ENCODE measurements around the gene SEPTIN5. TPM values are rescaled to one million over a fixed set of nuclear protein-coding genes. Genes with fewer than 3 reads are reported as not detected.

SEPTIN5 gene
- total RNA-seq, 1 experiment from 2014 or later, result 50.4 TPM

- Histone ChIP-seq H3K4me1 (ENCODE audit: insufficient read depth, low read length, poor library complexity, severe bottlenecking) (peaks cover 14% of the 10 kb centered on the region), H3K4me3 (ENCODE audit: low read depth, low read length, poor library complexity, severe bottlenecking) (no peak overlapping the region), H3K27ac (ENCODE audit: low read depth, low read length, poor library complexity, severe bottlenecking) (no peak overlapping the region), H3K27me3 (replicated peaks; ENCODE audit: insufficient read depth, low read depth, low read length, poor library complexity) (peaks cover 49% of the 10 kb centered on the region), H3K9me3 (ENCODE audit: low read depth, low read length, poor library complexity, severe bottlenecking) (no peaks in the 10 kb centered on the region), H3K36me3 (ENCODE audit: insufficient read depth, low read length, poor library complexity, severe bottlenecking) (no peaks in the 10 kb centered on the region)
- TF ChIP-seq EZH2 (IDR thresholded peaks at IDR 0.05; ENCODE audit: borderline replicate concordance, low read depth, low read length, poor library complexity, severe bottlenecking), result no peak
- TF ChIP-seq CTCF (conservative IDR thresholded peaks at IDR 0.05; ENCODE audit: low read depth, low read length), result no peak
- BruUV-seq (replicated peaks), result no TSS peak
- ChIA-PET CTCF (no interaction called here), POLR2A (ENCODE audit: low non-redundant PET) (no interaction called here)
- no peak for DNase-seq (ENCODE audit: low spot score)
- intact Hi-C loops (cut with micrococcal nuclease; ENCODE audit: unreplicated experiment), result no loop called here
These were observed 40.4 kb downstream of the SEPTIN5 start for GRCh38 chr22:19754701-19755144.

GRCh38 chr22:19755145-19755710 lies 40.9 kb downstream of the SEPTIN5 start:
- H3K4me1 ChIP-seq (ENCODE audit: insufficient read depth, low read length, poor library complexity, severe bottlenecking), result peaks cover 15% of the 10 kb centered on the region
- POLR2A ChIA-PET (ENCODE audit: low non-redundant PET), result no interaction called here
- intact Hi-C loops (cut with micrococcal nuclease; ENCODE audit: unreplicated experiment), result no loop called here
- no TSS peak for BruUV-seq (replicated peaks)
- no peak overlapping the region for H3K4me3 ChIP-seq (ENCODE audit: low read depth, low read length, poor library complexity, severe bottlenecking)
- H3K27me3 ChIP-seq (replicated peaks; ENCODE audit: insufficient read depth, low read depth, low read length, poor library complexity), result peaks cover 54% of the 10 kb centered on the region
- DNase-seq (ENCODE audit: low spot score), result no peak
- no peaks in the 10 kb centered on the region for H3K9me3 ChIP-seq (ENCODE audit: low read depth, low read length, poor library complexity, severe bottlenecking)
- no peaks in the 10 kb centered on the region for H3K36me3 ChIP-seq (ENCODE audit: insufficient read depth, low read length, poor library complexity, severe bottlenecking)
- CTCF ChIA-PET, result no interaction called here
- TF ChIP-seq EZH2 (IDR thresholded peaks at IDR 0.05; ENCODE audit: borderline replicate concordance, low read depth, low read length, poor library complexity, severe bottlenecking), result no peak
- TF ChIP-seq CTCF (conservative IDR thresholded peaks at IDR 0.05; ENCODE audit: low read depth, low read length), result no peak
- no peak overlapping the region for H3K27ac ChIP-seq (ENCODE audit: low read depth, low read length, poor library complexity, severe bottlenecking)

- peaks cover 15% of the 10 kb centered on the region for H3K4me1 ChIP-seq (ENCODE audit: insufficient read depth, low read length, poor library complexity, severe bottlenecking)
- intact Hi-C loops (cut with micrococcal nuclease; ENCODE audit: unreplicated experiment), result no loop called here
- H3K27me3 ChIP-seq (replicated peaks; ENCODE audit: insufficient read depth, low read depth, low read length, poor library complexity), result peaks cover 54% of the 10 kb centered on the region
- no peaks in the 10 kb centered on the region for H3K36me3 ChIP-seq (ENCODE audit: insufficient read depth, low read length, poor library complexity, severe bottlenecking)
- TF ChIP-seq CTCF (conservative IDR thresholded peaks at IDR 0.05; ENCODE audit: low read depth, low read length), result no peak
- no peak for TF ChIP-seq EZH2 (IDR thresholded peaks at IDR 0.05; ENCODE audit: borderline replicate concordance, low read depth, low read length, poor library complexity, severe bottlenecking)
- ChIA-PET POLR2A (ENCODE audit: low non-redundant PET) (no interaction called here), CTCF (interaction anchor here (1.2 kb wide), 1 partner anchor 154 kb away, joined by 10 read pairs; no protein-coding TSS in a partner anchor)
- H3K27ac ChIP-seq (ENCODE audit: low read depth, low read length, poor library complexity, severe bottlenecking), result no peak overlapping the region
- no peak overlapping the region for H3K4me3 ChIP-seq (ENCODE audit: low read depth, low read length, poor library complexity, severe bottlenecking)
- no TSS peak for BruUV-seq (replicated peaks)
- DNase-seq (ENCODE audit: low spot score), result no peak
- no peaks in the 10 kb centered on the region for H3K9me3 ChIP-seq (ENCODE audit: low read depth, low read length, poor library complexity, severe bottlenecking)
These were observed 41.5 kb downstream of the SEPTIN5 start for GRCh38 chr22:19755722-19756287.

Data from A673 (cell line).